ENCODE data around the gene WDR26.
"Not testable (repeated sequence)": the region's sequence is repeated elsewhere in the genome, so short reads cannot be mapped to it uniquely, and the experiment has no call there.

The WDR26 gene

DNA sequence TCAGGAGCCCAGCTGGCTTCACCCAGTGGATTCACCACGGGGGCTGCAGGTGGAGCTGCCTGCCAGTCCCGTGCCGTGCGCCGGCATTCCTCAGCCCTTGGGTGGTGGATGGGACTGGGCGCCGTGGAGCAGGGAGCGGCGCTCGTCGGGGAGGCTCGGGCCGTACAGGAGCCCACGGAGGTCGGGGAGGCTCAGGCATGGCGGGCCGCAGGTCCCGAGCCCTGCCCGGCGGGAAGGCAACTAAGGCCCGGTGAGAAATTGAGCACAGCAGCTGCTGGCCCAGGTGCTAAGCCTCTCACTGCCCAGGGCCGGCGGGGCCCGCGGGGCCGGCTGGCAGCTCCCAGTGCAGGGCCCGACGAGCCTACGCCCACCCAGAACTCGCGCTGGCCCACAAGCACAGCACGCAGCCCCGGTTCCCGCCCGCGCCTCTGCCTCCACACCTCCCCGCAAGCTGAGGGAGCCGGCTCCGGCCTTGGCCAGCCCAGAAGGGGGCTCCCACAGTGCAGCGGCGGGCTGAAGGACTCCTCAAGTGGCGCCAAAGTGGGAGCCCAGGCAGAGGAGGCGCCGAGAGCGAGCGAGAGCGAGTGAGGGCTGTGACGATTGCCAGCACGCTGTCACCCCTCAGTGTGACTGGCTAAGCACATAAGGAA lies 82.0 kb downstream of the WDR26 start:
- not testable (repeated sequence) for H3K4me3 Mint-ChIP-seq

DNA sequence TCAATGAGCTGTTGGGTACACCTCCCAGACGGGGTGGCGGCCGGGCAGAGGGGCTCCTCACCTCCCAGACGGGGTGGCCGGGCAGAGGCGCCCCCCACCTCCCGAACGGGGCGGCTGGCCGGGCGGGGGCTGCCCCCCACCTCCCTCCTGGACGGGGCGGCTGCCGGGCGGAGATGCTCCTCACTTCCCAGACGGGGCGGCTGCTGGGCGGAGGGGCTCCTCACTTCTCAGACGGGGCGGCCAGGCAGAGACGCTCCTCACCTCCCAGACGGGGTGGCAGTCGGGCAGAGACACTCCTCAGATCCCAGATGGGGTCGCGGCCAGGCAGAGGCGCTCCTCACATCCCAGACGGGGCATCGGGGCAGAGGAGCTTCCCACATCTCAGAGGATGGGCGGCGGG lies 84.9 kb downstream of the WDR26 start:
- not testable (repeated sequence) for H3K4me3 Mint-ChIP-seq, H3K27ac Mint-ChIP-seq, H3K27me3 Mint-ChIP-seq, H3K9me3 Mint-ChIP-seq, H3K36me3 Mint-ChIP-seq
- H3K4me1 Mint-ChIP-seq = peaks cover 28% of the 10 kb centered on the region

More for the DNA sequence above, 82.0 kb downstream of the WDR26 start:
- not testable (repeated sequence) for H3K9me3 Mint-ChIP-seq, H3K27ac Mint-ChIP-seq, H3K36me3 Mint-ChIP-seq, H3K27me3 Mint-ChIP-seq
- peaks cover 24% of the 10 kb centered on the region for H3K4me1 Mint-ChIP-seq

DNA sequence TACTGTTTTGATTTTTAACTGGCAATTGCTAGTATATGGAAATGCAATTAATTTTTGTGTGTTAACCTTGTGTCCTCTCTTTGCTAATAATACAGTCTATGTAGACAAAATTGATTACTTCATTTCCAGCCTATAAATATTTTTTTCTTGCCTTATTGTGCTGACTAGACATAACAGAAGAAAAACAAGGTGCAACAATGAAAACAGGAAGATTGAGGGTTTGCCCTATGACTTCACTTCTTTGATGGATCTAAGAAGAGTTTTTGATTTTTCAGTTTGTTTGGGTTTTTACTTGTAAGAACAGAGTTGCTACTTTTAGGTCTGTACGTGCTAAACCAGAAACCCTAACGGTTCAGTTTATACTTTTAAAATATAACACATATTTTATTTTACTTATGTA lies 86.5 kb downstream of the WDR26 start:
- H3K4me1 Mint-ChIP-seq = peaks cover 28% of the 10 kb centered on the region
- peak overlapping the region; percentile 19 for H3K4me3 Mint-ChIP-seq
- no peaks in the 10 kb centered on the region for H3K27me3 Mint-ChIP-seq
- H3K9me3 Mint-ChIP-seq = peaks cover 3% of the 10 kb centered on the region
- peak overlapping the region; percentile 84 for H3K27ac Mint-ChIP-seq
- H3K36me3 Mint-ChIP-seq = no peaks in the 10 kb centered on the region

DNA sequence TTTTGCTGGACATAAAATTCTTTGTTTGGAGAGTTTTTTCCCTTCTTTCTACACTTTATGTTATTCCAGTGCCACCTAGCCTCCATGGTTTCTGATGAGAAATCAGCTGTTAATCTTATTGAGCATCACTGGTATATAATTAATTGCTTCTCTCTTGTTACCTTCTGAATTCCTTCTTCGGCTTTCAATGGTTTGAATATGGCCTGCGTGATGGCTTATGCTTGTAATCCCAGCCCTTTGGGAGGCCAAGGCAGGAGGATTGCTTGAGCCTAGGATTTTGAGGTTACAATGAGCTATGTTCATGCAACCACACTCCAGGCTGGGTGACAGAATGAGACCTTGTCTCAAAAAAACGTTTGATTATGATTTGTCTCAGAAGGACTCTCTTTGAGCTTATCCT lies 90.9 kb downstream of the WDR26 start:
- Mint-ChIP-seq H3K36me3 (no peaks in the 10 kb centered on the region), H3K4me1 (peaks cover 28% of the 10 kb centered on the region), H3K4me3 (no peak overlapping the region), H3K9me3 (peaks cover 3% of the 10 kb centered on the region), H3K27me3 (no peaks in the 10 kb centered on the region), H3K27ac (no peak overlapping the region)

DNA sequence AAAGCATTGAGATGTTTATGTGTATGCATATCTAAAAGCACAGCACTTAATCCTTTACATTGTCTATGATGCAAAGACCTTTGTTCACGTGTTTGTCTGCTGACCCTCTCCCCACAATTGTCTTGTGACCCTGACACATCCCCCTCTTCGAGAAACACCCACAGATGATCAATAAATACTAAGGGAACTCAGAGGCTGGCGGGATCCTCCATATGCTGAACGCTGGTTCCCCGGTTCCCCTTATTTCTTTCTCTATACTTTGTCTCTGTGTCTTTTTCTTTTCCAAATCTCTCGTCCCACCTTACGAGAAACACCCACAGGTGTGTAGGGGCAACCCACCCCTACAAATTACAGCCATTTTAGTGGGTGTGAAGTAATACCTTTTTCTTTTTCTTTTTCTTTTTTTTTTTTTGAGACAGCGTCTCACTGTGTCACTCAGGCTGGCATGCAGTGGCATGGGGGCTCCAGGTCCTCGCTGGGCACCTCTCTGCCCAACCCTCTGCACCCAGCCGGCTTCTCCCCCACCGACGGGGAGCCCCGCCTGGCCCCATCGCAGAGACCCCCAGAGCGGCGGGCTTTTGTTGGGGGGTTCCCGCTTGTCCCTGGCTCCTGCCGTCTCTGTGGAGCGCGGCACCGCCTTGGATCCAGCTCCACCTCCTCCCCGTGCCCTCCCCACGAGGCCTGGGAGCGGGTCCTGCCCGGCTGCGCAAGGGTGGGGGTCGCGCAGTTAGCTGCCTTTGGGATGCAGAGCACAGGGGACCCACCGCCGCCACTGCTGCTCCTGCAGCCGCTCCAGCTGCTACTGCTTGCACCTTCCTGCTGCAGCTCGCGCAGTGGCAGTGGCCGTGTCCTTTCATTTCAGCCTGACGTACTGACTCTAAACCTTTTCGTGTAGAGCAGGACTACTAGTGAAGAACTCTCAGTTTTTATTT lies 93.9 kb downstream of the WDR26 start:
- H3K4me1 Mint-ChIP-seq, H3K9me3 Mint-ChIP-seq, H3K36me3 Mint-ChIP-seq, H3K27me3 Mint-ChIP-seq, H3K27ac Mint-ChIP-seq: not testable (repeated sequence)
- peak overlapping the region; percentile 72 for H3K4me3 Mint-ChIP-seq

DNA sequence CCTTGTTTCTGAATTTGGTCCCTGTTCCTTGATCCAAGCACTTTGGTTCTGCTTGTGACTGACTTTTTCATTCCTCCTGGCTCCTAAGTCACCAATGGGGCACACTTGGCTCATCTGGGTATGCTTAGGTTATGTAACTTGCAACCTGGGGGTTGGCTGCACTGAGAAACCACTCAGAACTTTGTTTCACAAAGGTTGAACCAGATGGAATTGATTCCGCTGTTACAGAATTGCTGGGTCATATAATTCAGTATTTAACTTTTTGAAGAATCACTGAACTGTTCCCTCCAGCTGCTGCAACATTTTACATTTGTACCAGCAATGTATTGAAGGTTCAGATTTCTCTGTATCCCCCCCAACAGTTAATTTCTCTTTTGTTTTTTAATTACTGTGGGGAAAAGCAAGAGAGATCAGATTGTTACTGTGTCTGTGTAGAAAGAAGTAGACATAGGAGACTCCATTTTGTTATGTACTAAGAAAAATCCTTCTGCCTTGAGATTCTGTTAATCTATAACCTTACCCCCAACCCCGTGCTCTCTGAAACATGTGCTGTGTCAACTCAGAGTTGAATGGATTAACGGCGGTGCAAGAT lies 95.1 kb downstream of the WDR26 start:
- H3K9me3 Mint-ChIP-seq = no peaks in the 10 kb centered on the region
- no peaks in the 10 kb centered on the region for H3K27me3 Mint-ChIP-seq
- no peak overlapping the region for H3K27ac Mint-ChIP-seq
- no peaks in the 10 kb centered on the region for H3K36me3 Mint-ChIP-seq
- no peak overlapping the region for H3K4me3 Mint-ChIP-seq
- H3K4me1 Mint-ChIP-seq = peaks cover 5% of the 10 kb centered on the region

DNA sequence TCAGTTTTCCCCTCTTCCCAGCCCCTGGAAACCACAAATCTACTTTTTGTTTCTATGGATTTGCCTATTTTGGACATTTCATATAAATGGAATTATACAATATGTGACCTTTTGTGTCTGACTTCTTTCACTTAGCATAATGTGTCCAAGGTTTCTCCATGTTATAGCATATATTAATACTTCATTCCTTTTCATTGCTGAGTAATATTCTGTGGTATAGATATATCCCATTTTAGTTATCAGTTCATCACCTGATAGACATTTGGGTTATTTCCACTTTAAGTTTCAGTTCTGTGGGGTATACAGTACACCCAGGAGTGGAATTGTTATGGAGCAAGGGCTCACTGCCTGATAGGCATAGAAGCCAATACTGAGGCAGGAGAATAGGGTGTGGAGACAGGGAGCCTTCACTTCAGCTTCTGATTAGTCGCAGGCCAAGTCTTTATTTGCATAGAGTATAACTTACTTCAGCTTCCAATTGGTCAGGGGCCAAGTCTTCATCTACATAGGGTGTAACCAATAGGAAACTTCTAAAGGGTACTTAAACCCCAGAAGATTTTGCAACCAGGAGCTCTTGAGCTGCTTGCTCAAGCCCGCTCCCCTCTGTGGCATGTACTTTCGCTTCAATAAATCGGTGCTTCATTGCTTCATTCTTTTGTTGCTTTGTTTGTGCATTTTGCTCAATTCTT lies 96.3 kb downstream of the WDR26 start:
- Mint-ChIP-seq H3K27ac (no peak overlapping the region), H3K27me3 (no peaks in the 10 kb centered on the region), H3K4me1 (peaks cover 16% of the 10 kb centered on the region)

More for the DNA sequence above, 96.3 kb downstream of the WDR26 start:
- Mint-ChIP-seq H3K9me3 (no peaks in the 10 kb centered on the region), H3K4me3 (no peak overlapping the region), H3K36me3 (no peaks in the 10 kb centered on the region)
